A549 (cell line): ENCODE results near the gene RTP2. TPM values are rescaled to one million over a fixed set of nuclear protein-coding genes. Genes with fewer than 3 reads are reported as not detected.

Experiments used
- ATAC-seq, 2 experiments: fragments of 200-7000 bp in 1 of 2; fragments of >200 bp in 1 of 2; cut with Nextera tagmentation in 1 of 2; cut with Tn5 transposase in 1 of 2; 3 replicates each; pipeline versions ENCODE4 v1.8.0 to v1.9.1; 2018 to 2020; ENCODE audit warnings: mild to moderate bottlenecking in 1 of 2, moderate library complexity in 1 of 2
- CTCF ChIA-PET: fragments of 300-600 bp; sonication (Branson Sonifier 250); formaldehyde crosslinking; extraction: SDS; loops from one replicate; lab custom pipeline; 2021; ENCODE audit warnings: antibody characterized with exemption, inconsistent platforms; lab: Yijun Ruan, JAX
- POLR2A ChIA-PET: fragments of 350-600 bp; formaldehyde crosslinking; extraction: SDS; loops from one replicate; lab custom pipeline; 2021; ENCODE audit warnings: antibody characterized with exemption, inconsistent platforms; lab: Yijun Ruan, JAX
- DNase-seq, 2 experiments: peaks; one replicate each; pipeline versions ENCODE4 v3.0.0 to v3.0.0-alpha.2; 2011 to 2016; ENCODE audit warnings: low read depth in 1 of 2, low spot score in 1 of 2
- FAIRE-seq: peaks from 2 replicates; lab custom pipeline; 2011; peaks lifted over from hg19 to GRCh38; lab: Jason Lieb, UNC
- H3K27ac ChIP-seq, 2 experiments: fragments of >200 bp; sonication (Bioruptor Twin); formaldehyde crosslinking; 3 replicates each; pipeline ENCODE4 v1.5.1; 2016 to 2017
- H3K4me1 ChIP-seq: fragments of >200 bp; sonication (Bioruptor Twin); formaldehyde crosslinking; 3 replicates; pipeline ENCODE4 v1.6.1; 2016
- H3K4me2 ChIP-seq: fragments of >200 bp; sonication (Bioruptor Twin); formaldehyde crosslinking; 3 replicates; pipeline ENCODE4 v1.6.1; 2016
- H3K4me3 ChIP-seq: fragments of >200 bp; sonication (Bioruptor Twin); formaldehyde crosslinking; 3 replicates; pipeline ENCODE4 v1.5.1; 2016
- H3K9me3 ChIP-seq: fragments of >200 bp; sonication (Bioruptor Twin); formaldehyde crosslinking; 3 replicates; pipeline ENCODE4 v1.6.1; 2016
- BHLHE40 ChIP-seq: IDR thresholded peaks from 2 replicates; pipeline ENCODE4 v1.6.1; 2012; ENCODE audit warnings: low read depth, low read length, inconsistent platforms
- CHD4 ChIP-seq: fragments of 200-600 bp; sonication (generic); IDR thresholded peaks from 2 replicates; pipeline ENCODE4 v1.6.1; 2016; ENCODE audit warnings: antibody characterized with exemption, mild to moderate bottlenecking, borderline replicate concordance
- EHMT2 ChIP-seq: fragments of 200-600 bp; sonication (generic); IDR thresholded peaks from 2 replicates; pipeline ENCODE4 v1.6.1; 2016; ENCODE audit warnings: antibody characterized with exemption, low read depth, mild to moderate bottlenecking, moderate library complexity
- ELK1 ChIP-seq: fragments of 150-350 bp; IDR thresholded peaks from 2 replicates; pipeline ENCODE4 v1.6.1; 2014; ENCODE audit warnings: low read depth, mild to moderate bottlenecking, low read length
- EP300 ChIP-seq, 2 experiments: fragments of >200 bp; sonication (Bioruptor Twin); formaldehyde crosslinking; IDR thresholded peaks; 2 replicates in 1 of 2; 3 replicates in 1 of 2; pipeline ENCODE4 v1.6.1; 2016 to 2017
- FOSL2 ChIP-seq, 2 experiments: fragments of 450-650 bp in 1 of 2; fragments of >200 bp in 1 of 2; sonication (Bioruptor Twin) in 1 of 2; formaldehyde crosslinking; IDR thresholded peaks; 2 replicates each; pipeline versions ENCODE4 v1.5.0 to v1.6.1; 2016 to 2020; ENCODE audit warnings: mild to moderate bottlenecking in 1 of 2, moderate library complexity in 1 of 2
- FOXS1 ChIP-seq: fragments of 250-450 bp; sonication (Bioruptor Pico); IDR thresholded peaks from 2 replicates; pipeline ENCODE4 v1.5.0; 2020; ENCODE audit warnings: mild to moderate bottlenecking, moderate library complexity
- GATA3 ChIP-seq: IDR thresholded peaks from 2 replicates; pipeline ENCODE4 v1.6.1; 2012; ENCODE audit warnings: borderline replicate concordance
- HDAC2 ChIP-seq: fragments of 200-600 bp; sonication (generic); IDR thresholded peaks from 2 replicates; pipeline ENCODE4 v1.6.1; 2016
- HEYL ChIP-seq: fragments of 250-450 bp; sonication (Bioruptor Pico); IDR thresholded peaks from 2 replicates; pipeline ENCODE4 v1.8.0; 2021; ENCODE audit warnings: mild to moderate bottlenecking, moderate library complexity
- HMGXB4 ChIP-seq: fragments of 250-450 bp; sonication (Bioruptor Pico); IDR thresholded peaks from 2 replicates; pipeline ENCODE4 v1.5.0; 2021; ENCODE audit warnings: mild to moderate bottlenecking, moderate library complexity, borderline replicate concordance
- JUN ChIP-seq, 2 experiments: fragments of >200 bp; sonication (Bioruptor Twin); formaldehyde crosslinking; IDR thresholded peaks; 2 replicates in 1 of 2; 3 replicates in 1 of 2; pipeline ENCODE4 v1.6.1; 2016 to 2017
- MAFK ChIP-seq: fragments of 450-650 bp; IDR thresholded peaks from 2 replicates; pipeline ENCODE4 v1.6.1; 2014; ENCODE audit not compliant: partially characterized antibody
- NR3C1 ChIP-seq: fragments of >200 bp; sonication (Bioruptor Twin); formaldehyde crosslinking; IDR thresholded peaks from 3 replicates; pipeline ENCODE4 v1.6.1; 2017
- POLR2AphosphoS2 ChIP-seq: conservative IDR thresholded peaks from 2 replicates; pipeline ENCODE4 v1.6.1; 2012; ENCODE audit warnings: low read length, improper control_type of control experiment, inconsistent platforms
- RCOR1 ChIP-seq: fragments of 150-350 bp; IDR thresholded peaks from 2 replicates; pipeline ENCODE4 v1.6.1; 2014; ENCODE audit warnings: antibody characterized with exemption, low read length, low read depth
- RFX5 ChIP-seq: fragments of 450-650 bp; IDR thresholded peaks from 2 replicates; pipeline ENCODE4 v1.7.1; 2014; ENCODE audit warnings: antibody characterized with exemption, mild to moderate bottlenecking, moderate library complexity
- RNF2 ChIP-seq: fragments of 200-600 bp; sonication (generic); IDR thresholded peaks from 2 replicates; pipeline ENCODE4 v1.6.1; 2016; ENCODE audit warnings: low read depth, mild to moderate bottlenecking, antibody characterized with exemption, moderate library complexity, borderline replicate concordance
- SMC3 ChIP-seq: fragments of >200 bp; sonication (Bioruptor Twin); formaldehyde crosslinking; IDR thresholded peaks from 3 replicates; pipeline ENCODE4 v1.6.1; 2018; ENCODE audit warnings: inconsistent platforms
- SREBF2 ChIP-seq: fragments of 450-650 bp; IDR thresholded peaks from 2 replicates; pipeline ENCODE4 v1.6.1; 2014; ENCODE audit warnings: mild to moderate bottlenecking, moderate library complexity
- TP53 ChIP-seq: fragments of 250-450 bp; sonication (Bioruptor Pico); IDR thresholded peaks from 2 replicates; pipeline ENCODE4 v1.5.0; 2021; ENCODE audit warnings: mild to moderate bottlenecking, moderate library complexity
- ZNF302 ChIP-seq: fragments of 250-450 bp; sonication (Bioruptor Pico); IDR thresholded peaks from 2 replicates; pipeline ENCODE4 v1.9.0; 2021; ENCODE audit warnings: inconsistent platforms, mild to moderate bottlenecking, moderate library complexity
- ZSCAN20 ChIP-seq: fragments of 250-450 bp; sonication (Bioruptor Pico); IDR thresholded peaks from 2 replicates; pipeline ENCODE4 v1.8.0; 2022; ENCODE audit warnings: mild to moderate bottlenecking, moderate library complexity
- WGBS: methylation state at CpG from one replicate; pipeline ENCODE4 v1.1.6; 2017; ENCODE audit errors: missing lambda C conversion rate; 5-methylcytosine and 5-hydroxymethylcytosine counted together
- polyA plus RNA-seq, 4 experiments: library from polyadenylated mRNA; depleted of rRNA in 3 of 4; stranded (reverse); fragments of >200 nt; fragmentation: RNase III in 1 of 4; extraction: RNeasy Plus Mini Kit Qiagen cat#74134 plus additional on column Dnase treatment in 1 of 4; gene quantifications; 2 replicates in 3 of 4; 3 replicates in 1 of 4; pipeline ENCODE4 v1.2.3, GENCODE V29; 2011 to 2017
- TF ChIP-seq, protein P1 (sequence below): fragments of >200 bp; sonication (Bioruptor Twin); formaldehyde crosslinking; IDR thresholded peaks from 2 replicates; pipeline ENCODE4 v1.6.1; 2016

RTP2 gene
- polyA plus RNA-seq, 2 of the 4 experiments (the other 2 are of a cell fraction): not detected

GRCh38 chr3:187729598-187729997, 27.2 kb upstream of the RTP2 start:
- CTCF ChIA-PET: no interaction called here
- H3K9me3 ChIP-seq: no peaks in the 10 kb centered on the region
- 86% methylated on average over 8 of the region's 12 CpGs for WGBS

DNA sequence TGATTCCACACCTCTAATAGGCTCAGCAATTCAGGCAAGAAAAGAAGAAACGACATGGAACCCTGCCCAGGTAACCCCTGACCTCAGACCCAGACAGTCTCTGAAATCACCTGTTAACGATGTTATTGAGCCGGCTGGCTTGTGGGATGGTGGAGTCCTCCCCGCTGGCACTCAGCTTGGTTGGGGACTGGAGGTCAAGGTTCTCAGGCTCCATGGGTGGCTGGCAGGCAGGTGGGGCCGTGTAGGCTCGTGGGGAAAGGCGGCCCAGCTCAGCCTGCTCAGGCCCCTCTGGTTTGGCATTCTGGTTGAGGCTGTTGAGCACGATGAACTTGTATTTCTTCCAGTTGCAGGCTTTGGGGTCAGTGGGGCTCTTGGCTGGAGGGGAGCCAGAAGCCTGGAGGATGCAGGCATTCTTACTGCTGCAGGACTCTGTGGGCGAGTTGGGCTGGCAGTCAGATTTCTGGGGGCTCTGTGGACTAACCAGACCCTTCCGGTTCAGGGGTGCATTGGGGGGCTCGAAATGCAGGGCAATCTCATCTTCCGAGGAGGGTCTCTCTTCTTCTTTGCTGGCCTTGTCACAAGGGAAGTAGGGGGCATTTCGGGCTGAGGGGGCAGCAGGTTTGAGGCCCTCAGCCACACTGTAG, 26.7 kb upstream of the RTP2 start:
- ChIA-PET POLR2A (no interaction called here), CTCF (interaction anchor here (1.4 kb wide), 1 partner anchor 410 kb away, joined by 3 read pairs; no protein-coding TSS in a partner anchor)
- FAIRE-seq (no peak), ATAC-seq (no peak), DNase-seq (no peak)
- Histone ChIP-seq H3K4me3 (no peak overlapping the region), H3K27ac (no peak overlapping the region), H3K9me3 (no peaks in the 10 kb centered on the region), H3K4me2 (no peak overlapping the region), H3K4me1 (no peaks in the 10 kb centered on the region)
- 94% methylated on average over 6 of the region's 13 CpGs for WGBS
- TF ChIP-seq EP300 (IDR thresholded peaks at IDR 0.05): no peak
- no peak for TF ChIP-seq HMGXB4 (CRISPR knock-in tag)
- no peak for TF ChIP-seq ZNF302 (CRISPR knock-in tag)
- TF ChIP-seq TP53: no peak
- TF ChIP-seq MAFK: no peak
- TF ChIP-seq POLR2AphosphoS2: no peak
- no peak for TF ChIP-seq RCOR1
- TF ChIP-seq HEYL: no peak
- no peak for TF ChIP-seq ELK1
- TF ChIP-seq RFX5: no peak
- TF ChIP-seq NR3C1: no peak
- TF ChIP-seq RNF2: no peak
- TF ChIP-seq ZSCAN20 (CRISPR knock-in tag): no peak
- no peak for TF ChIP-seq GATA3
- TF ChIP-seq SREBF2: no peak
- no peak for TF ChIP-seq EHMT2
- TF ChIP-seq JUN (IDR thresholded peaks at IDR 0.05): no peak

More at GRCh38 chr3:187729598-187729997, 27.2 kb upstream of the RTP2 start:
- POLR2A ChIA-PET: no interaction called here
- ATAC-seq (no peak), DNase-seq (no peak), FAIRE-seq (no peak)
- H3K27ac ChIP-seq: no peak overlapping the region
- H3K4me2 ChIP-seq: no peak overlapping the region
- no peak for TF ChIP-seq HDAC2
- no peak for TF ChIP-seq ZSCAN20 (CRISPR knock-in tag)
- no peak for TF ChIP-seq FOSL2 (IDR thresholded peaks at IDR 0.05)
- no peak for TF ChIP-seq FOSL2 (CRISPR knock-in tag; IDR thresholded peaks at IDR 0.05)
- TF ChIP-seq BHLHE40: no peak
- TF ChIP-seq CHD4: no peak
- TF ChIP-seq ELK1: no peak
- no peak for TF ChIP-seq JUN (IDR thresholded peaks at IDR 0.05)
- no peak for TF ChIP-seq HEYL
- no peak for TF ChIP-seq GATA3
- no peak for TF ChIP-seq FOXS1 (CRISPR knock-in tag)
- TF ChIP-seq, protein P1, sequence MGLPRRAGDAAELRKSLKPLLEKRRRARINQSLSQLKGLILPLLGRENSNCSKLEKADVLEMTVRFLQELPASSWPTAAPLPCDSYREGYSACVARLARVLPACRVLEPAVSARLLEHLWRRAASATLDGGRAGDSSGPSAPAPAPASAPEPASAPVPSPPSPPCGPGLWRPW: no peak
- no peak for TF ChIP-seq HMGXB4 (CRISPR knock-in tag)
- no peak for TF ChIP-seq SMC3
- no peaks in the 10 kb centered on the region for H3K4me1 ChIP-seq
- no peak overlapping the region for H3K4me3 ChIP-seq
